Superior temporal gyrus (tissue), 1 donor: ENCODE results near the gene CACFD1.

ENCODE experiments used
- DNase-seq: peaks from one replicate; pipeline ENCODE4 v3.0.0-alpha.2; 2016; ENCODE audit errors: extremely low spot score

The CACFD1 gene

DNA sequence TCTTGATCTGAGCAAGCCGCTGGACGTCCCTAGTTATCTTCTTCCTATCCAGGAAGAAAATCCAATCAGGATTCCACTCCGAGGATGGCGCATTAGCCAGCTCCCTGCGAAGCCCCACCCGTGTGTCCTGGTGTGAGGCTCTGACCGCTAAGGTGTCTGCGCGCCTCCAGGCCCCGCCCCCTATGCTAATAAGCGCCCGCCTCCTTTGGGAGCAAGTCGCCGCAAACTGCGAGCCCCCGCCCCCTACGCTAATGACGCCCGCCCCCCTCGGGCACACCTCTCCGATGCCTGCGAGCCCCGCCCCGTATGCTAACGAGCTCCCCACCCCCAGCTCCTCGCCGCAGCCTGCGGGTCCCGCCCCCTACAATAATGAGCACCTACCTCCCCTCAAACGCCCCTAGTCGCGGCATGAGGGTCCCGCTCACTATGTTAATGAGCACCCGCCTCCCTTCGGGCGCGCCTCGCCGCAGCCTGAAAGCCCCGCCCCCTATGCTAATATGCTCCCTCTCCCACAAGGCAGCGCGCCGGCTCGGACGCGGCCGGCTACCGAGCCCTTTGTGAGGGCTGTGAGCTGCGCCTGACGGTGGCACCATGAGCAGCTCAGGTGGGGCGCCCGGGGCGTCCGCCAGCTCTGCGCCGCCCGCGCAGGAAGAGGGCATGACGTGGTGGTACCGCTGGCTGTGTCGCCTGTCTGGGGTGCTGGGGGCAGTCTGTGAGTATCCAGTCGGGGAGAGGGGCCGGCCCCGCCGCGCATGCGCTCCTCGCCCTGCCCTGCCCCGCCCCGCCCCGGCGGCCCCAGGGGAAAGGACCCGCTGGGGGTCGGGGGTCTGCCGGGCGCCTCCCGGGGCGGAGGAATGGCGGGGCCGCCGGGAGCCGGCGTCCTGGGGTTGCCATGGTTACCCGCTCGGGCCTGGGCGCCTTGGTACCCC lies at the start of gene CACFD1:
TSS of gene CACFD1 (plus strand) at position 503 of the 929 bp plus-strand sequence. CDS start at position 592, 89 bp downstream.
- DNase-seq, result peak; percentile 91

DNA sequence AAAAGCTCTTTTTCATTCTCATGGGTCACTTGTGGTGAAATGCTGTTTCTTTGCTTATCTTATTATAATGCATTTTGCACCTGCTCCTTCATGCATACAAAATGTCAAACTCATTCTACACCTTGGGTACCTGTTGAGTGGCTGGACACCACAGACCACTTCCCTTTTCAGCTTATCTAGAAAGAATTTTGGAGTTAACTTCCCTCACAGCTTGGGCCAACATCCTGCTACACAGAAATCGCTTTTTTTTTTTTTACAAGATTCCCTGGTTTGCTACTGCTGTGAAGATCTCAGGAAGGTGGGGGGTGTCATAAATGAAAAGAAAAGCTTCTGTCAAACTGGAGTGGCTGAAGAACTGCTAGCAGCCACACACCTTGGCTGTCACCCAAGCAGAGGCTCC lies 44.6 kb upstream of the CACFD1 start:
- no peak for DNase-seq

DNA sequence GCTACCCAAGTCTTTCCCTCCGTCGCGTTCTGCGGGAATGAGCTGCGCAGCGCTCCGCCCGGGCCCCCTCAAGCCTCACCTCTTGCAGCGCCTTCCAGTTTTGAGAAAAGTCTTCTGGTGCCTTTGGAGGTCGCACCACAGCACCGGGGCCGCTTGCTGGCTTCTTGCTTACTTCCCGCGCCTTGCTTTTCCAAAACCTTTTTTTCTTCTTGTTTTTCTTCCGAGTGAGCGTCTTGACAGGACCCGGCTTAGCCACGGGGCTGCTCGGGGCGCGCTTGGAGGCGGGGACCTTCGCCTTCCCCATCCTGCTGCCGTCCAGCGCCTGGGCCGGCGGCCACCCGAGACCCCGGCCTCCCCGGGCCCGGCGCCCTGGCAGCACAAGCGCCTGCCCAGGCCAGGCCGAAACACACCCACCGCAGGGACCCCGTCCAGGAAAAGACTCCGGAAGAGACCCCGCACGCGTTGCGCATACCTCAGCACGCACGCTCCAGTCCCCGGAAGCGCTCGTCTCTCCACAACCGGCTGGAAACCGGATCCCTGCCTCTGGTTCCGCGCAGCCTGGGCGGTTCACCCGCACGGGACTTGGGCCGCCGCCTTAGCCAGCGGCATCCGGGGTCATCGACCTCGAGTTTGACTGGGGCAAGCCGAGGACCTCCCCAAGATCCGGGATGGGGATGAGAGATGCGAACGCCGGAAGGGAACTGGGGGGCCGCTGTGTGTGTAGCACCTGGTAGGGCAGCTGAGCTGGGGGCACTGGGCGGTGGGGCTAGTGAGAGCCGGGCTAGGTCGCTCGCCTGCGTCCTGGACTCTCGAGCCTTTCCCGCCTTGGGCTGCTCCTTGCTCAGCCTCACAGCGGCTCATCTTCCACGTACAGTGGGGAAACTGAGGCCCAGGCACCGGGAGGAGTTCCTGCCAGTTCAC lies 42.0 kb upstream of the CACFD1 start, which contains the start of gene REXO4:
TSS of gene REXO4 (minus strand) at position 470 of the 921 bp plus-strand sequence. CDS start at position 304, 166 bp downstream.
- peak; percentile 83 for DNase-seq

DNA sequence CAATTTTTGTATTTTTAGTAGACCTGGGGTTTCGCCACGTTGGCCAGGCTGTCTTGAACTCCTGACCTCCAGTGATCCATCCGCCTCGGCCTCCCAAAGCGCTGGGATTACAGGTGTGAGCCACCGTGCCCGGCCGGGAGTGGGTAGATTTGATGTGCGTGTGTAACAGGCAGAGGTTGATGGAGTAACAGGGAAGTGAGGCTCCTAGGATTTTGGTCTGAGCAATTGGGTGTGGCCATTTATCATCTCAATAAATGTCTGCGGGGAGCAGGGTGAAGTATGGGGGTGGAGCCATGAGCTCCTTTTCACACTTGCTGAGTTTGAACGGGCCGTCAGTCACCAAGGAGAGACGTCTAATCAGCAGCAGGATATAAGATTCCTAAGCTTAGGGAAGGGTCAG lies 40.8 kb upstream of the CACFD1 start:
- DNase-seq, result no peak

DNA sequence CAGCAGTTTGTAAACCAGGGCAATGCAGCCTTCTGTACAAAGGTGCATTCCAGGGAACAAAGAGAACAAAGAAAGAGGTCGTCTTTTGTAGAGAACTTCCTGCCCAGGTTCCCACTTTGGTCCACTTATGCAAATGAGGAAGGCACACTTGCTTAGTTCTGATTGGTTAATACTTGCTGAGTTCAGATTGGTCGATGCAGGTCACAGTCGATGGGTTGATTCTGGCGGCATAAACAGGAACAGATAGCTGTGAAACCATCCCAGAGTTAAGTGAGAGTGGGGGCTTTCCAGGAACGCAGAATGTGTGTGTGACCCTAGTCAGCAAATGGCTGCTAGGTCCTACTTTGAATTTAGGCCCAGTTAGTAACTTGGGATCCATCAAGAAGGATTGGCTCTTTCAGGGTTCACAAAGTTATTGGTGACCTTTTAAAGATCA lies 39.4 kb upstream of the CACFD1 start:
- DNase-seq, result no peak

DNA sequence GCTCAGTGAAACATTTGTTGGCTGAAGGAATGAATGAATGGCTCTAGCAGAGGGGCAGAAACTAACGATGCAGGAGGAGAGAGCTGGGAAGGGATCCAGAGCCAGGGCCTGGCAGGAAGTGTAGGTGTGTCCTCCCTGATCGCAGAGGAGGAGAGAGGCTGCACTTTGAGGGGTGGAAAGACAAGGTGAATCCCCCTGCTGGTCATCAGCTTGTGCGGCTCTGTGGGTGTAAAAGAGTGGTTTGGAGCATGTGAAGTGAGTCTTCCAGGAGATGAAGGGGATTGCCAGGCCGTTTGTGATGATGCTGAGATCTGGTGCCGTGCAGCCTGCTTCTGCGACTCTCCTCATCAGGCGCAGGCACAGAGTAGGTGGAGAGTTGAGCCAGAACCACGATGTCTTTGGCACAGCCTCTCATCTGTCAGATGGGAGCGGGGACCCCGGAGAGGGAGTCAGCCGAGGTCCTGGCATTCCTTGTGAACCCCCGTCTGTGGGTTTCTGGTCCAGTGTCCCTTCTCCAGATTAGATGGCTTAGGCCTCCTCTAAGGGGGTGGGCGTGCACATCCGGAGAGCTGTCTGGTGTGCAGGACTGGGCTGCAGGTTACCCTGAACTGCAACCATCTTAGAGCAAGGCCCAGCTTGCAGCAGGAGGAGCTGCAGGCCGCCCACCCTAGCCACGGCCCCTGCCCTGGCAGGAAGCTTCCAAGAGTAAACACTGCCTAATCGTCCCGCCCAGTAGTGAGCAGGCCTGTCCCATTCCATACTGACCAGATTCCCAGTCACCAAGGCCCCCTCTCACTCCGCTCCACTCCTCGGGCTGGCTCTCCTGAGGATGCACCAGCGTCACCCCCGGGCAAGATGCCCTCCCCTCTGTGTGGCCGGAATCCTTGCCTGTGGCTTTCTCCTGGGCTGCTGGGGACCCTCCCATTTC lies 37.9 kb upstream of the CACFD1 start, which contains the start of gene ADAMTS13:
TSS of gene ADAMTS13 (plus strand) at position 753 of the 928 bp plus-strand sequence. CDS start at position 830, 77 bp downstream.
- peak; percentile 19 for DNase-seq

DNA sequence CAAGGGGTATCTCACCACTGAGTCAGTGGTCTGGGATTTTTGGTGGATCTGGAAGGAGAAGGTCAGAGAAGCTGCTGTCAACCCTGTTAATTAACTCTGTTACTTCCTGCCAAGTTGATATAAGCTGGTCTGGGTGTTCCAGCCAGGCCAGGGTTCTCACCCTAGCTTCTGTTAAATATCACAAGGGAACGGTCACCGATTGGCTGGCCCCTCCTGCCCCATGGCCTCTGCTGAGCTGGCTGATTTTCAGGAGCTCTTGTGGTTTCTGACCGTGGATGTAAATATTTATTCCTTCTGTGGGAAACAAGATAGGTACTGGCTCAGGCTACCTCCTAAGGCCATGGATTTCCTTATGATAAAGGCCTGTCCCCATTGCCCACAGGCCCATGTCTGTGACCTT lies 36.6 kb upstream of the CACFD1 start:
- no peak for DNase-seq

DNA sequence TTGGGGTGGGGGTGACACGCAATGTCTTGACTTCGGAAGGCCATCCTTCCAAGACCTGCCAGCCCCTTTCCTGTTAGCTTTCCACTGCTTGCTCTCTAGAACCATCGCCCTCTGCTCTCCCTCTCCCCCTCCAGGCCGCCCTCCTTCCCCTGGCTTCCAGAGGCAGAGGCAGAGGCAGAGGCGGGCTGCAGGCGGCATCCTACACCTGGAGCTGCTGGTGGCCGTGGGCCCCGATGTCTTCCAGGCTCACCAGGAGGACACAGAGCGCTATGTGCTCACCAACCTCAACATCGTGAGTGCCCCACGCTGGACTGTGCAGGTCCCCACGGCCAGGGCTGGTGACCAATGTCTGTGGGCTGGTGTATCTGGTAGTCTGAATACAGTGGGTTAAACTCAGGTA lies 35.6 kb upstream of the CACFD1 start:
- no peak for DNase-seq

DNA sequence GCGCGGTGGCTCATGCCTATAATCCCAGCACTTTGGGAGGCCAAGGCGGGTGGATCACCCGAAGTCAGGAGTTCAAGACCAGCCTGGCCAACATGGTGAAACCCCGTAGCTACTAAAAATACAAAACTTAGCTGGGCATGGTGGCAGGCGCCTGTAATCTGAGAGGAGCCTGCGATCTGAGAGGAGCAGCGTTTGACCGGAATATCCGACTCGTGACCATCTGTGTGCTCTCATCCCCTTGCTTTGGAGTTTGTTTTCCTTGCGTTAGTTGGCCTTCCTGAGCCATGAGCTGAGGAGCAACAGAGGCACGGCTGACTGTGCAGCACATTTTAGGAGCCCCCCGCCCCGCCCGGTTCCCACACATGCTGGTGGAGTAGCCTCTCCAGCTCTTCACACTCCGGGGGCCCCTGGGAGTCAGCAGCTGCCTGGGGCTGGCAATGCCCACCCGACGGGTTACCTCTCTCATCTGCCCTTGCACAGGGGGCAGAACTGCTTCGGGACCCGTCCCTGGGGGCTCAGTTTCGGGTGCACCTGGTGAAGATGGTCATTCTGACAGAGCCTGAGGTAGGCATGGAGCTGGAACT lies 34.6 kb upstream of the CACFD1 start:
- no peak for DNase-seq

DNA sequence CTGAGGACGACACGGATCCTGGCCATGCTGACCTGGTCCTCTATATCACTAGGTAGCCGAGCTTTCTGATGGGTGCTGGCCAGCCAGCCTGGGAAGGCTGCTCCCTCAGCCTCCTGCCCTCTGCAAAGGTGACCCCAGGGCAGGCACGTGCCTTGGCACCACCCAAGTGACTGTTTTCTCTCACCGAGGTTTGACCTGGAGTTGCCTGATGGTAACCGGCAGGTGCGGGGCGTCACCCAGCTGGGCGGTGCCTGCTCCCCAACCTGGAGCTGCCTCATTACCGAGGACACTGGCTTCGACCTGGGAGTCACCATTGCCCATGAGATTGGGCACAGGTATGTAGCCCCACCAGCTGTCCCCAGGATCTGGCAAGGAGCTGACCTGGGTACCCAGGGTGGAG lies 33.8 kb upstream of the CACFD1 start:
- no peak for DNase-seq

DNA sequence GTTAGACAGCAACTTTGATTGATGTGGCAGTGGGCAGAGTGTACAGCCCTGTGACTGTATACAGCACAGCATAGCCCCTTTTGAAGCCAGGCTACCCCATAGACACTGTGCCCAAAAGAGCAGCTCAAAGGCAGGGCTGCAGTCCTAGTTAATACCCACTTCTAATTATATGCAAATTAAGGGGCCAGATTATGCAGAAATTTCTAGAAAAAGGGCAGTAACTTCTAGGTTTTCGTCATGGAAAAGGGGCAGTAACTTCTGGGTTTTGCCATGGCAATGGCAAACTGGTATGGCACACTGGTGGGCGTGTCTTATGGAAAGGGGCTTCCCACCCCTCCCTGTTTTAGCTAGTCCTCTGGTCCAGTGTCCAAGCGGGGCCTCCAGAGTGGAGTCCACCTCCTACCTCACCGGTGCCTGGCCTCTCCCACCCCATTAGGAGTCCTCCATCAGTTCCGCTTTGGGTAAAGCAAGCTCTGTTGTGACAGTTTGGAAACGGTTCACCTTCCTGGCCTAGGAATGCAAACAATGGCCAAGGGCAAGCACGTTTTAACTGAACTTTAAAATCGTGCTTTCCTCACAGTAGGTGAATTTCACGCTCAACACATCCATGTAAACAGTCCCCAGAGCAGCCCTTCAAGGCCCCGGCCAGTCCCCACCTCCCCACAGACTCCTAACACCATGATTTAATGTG lies 32.0 kb upstream of the CACFD1 start:
- DNase-seq, result no peak

DNA sequence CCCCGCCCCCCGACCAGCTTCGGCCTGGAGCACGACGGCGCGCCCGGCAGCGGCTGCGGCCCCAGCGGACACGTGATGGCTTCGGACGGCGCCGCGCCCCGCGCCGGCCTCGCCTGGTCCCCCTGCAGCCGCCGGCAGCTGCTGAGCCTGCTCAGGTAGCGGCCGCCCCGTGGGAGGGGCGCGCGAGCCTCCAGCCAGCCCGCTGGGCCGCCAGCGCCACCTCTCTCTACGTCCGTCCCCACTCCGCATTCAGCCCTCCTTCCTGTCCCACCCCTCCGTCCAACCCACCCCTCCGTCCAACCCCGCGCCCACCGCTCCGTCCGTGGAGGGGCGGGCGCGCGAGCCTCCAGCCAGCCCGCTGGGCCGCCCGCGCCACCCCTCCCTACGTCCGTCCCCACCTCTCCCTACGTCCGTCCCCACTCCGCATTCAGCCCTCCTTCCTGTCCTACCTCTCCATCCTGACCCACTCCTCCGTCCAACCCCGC lies 31.1 kb upstream of the CACFD1 start:
- no peak for DNase-seq

DNA sequence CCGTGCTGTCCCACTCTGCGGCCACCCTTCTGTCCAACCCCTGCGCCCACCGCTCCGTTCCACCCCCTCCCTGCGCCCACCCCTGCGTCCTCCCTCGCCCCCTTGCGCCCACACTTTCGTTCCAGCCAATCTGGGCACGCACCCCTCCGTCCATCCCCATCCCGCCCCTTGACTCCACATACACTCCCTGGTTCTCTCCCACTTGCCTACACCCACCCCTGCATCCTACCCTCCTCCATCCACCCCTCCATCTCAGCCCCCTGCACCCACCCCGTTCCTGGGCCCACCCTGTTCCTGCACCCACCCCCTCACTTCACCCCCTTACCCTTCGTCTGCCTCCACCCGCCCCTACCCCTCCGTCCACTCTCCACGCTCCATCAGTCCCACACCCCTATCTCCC lies 30.6 kb upstream of the CACFD1 start:
- no peak for DNase-seq

DNA sequence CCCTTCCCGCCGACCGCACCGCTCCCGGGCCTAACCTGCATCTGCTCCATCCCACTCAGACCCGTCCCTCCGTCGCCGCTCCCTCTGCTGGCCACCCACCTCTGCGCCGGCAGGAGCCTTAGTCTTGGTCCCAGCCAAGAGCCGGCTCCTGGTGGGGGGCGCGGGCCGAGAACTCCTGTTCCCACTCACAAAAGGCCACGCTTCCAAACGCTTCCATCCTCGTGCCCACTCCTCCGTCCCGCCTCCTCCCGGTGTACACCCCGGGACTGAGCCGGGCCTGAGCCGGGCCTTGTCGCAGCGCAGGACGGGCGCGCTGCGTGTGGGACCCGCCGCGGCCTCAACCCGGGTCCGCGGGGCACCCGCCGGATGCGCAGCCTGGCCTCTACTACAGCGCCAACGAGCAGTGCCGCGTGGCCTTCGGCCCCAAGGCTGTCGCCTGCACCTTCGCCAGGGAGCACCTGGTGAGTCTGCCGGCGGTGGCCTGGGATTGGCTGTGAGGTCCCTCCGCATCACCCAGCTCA lies 30.1 kb upstream of the CACFD1 start:
- DNase-seq, result no peak

DNA sequence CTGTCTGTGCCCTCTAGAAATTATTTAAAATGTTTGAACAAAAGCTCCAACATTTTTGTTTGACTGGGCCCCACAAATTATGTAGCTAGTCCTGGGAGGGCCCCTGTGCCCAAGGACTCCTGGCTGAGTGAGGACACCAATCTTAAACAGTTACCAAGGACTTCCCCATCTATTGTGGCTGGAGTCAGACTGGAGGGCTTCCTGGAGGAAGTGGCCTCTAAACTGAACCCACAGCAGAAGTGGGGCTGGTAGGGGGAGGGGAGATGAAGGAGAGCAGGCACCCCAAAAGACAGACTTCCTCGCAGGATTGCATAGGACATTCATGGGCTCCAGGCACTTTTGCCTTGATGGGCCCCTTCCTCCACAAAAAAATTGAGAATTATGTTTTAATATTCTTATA lies 29.5 kb upstream of the CACFD1 start:
- DNase-seq, result no peak

DNA sequence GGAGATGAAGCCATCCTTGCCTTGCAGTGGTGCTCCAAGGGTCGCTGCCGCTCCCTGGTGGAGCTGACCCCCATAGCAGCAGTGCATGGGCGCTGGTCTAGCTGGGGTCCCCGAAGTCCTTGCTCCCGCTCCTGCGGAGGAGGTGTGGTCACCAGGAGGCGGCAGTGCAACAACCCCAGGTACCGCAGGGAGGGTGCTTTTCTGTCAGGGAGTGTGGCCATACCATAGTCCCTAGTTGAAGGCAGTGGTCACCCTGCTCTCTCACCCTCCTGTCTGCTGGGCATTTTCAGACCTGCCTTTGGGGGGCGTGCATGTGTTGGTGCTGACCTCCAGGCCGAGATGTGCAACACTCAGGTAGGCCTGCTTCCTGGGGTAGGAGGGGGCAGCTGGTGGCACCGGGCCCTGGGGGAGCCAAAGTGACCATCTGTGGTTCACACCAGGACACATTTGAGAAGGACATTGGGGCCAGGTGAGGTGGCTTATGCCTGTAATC lies 26.4 kb upstream of the CACFD1 start:
- no peak for DNase-seq

DNA sequence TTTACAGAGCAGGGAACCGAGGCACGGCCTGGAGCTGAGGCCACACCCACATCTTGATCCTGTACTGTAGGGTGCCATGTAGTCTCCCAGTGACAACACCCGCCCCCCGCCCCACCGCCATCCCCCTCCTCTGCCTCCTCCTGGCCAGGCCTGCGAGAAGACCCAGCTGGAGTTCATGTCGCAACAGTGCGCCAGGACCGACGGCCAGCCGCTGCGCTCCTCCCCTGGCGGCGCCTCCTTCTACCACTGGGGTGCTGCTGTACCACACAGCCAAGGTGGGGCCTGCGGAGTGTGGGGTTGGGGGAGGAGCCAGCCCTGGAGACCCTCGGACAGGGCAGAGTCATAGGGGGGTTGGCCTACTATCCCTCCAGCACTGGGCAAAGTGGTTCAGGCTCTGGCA lies 23.1 kb upstream of the CACFD1 start:
- no peak for DNase-seq

DNA sequence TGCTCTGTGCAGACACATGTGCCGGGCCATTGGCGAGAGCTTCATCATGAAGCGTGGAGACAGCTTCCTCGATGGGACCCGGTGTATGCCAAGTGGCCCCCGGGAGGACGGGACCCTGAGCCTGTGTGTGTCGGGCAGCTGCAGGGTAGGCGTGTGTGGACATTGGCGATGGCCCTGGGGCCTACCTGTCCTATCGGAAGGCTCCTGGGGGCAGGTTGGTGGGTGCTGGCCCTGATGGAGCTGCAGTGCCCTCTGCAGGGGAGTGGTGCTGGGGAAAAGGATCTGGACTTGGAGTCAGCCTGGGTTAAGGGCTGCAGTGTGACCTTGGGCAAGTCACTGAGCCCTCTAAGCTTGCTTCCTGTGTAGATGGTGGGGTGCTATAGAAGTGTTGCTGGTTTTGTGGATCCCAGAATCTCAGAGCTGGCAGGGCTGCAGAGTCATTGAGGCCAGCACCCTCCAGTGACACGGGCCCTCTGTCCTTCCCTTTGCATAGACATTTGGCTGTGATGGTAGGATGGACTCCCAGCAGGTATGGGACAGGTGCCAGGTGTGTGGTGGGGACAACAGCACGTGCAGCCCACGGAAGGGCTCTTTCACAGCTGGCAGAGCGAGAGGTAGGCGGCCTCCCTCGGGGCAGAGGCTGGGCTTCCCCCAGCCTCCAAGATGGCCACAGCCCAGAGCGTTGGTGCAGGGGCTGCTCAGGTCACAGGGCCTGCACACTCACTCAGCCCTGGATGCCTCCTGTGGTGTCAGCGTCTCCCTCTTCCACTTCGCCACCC lies 21.8 kb upstream of the CACFD1 start:
- no peak for DNase-seq

DNA sequence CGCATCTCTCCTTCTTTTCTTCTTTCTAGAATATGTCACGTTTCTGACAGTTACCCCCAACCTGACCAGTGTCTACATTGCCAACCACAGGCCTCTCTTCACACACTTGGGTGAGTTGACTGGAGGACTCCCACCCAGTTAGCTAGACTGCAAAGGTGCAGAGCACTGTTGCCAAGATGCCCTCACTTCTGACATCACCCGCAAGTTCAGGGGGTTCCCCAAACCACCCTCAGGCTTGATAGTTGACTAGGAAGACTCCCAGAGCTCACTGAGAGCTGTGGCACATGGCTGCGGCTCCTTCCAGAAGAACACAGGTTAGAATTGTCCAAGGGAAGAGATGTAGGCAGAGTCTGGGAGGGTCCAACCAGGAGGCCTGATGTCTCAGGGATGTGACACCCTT lies 20.4 kb upstream of the CACFD1 start:
- no peak for DNase-seq
